HCT116 (cell line): ENCODE data around the gene UBASH3B. TPM values are rescaled to one million over a fixed set of nuclear protein-coding genes. Genes with fewer than 3 reads are reported as not detected.
A peak's percentile ranks its signal among the peaks of the same experiment; 100 is the strongest.

Experiments used
- ATAC-seq: fragments of 200-7000 bp; cut with Tn5 transposase; 2 replicates; pipeline ENCODE4 v1.9.1; 2020; ENCODE audit warnings: mild to moderate bottlenecking, moderate library complexity
- BruUV-seq: library from RNA; stranded (reverse); fragments of 400-500 nt; replicated peaks from 2 replicates; lab custom pipeline; 2021; lab: Mats Ljungman, UMichigan
- CTCF ChIA-PET: fragments of 300-600 bp; sonication (Branson Sonifier 250); formaldehyde crosslinking; loops from one replicate; lab custom pipeline; 2021; ENCODE audit warnings: antibody characterized with exemption; lab: Charles Lee
- POLR2A ChIA-PET: fragments of 300-600, 350-600 bp; sonication (Branson Sonifier 250); formaldehyde crosslinking; loops from one replicate; lab custom pipeline; 2021; ENCODE audit warnings: antibody characterized with exemption; lab: Charles Lee
- RAD21 ChIA-PET, 2 experiments: fragments of 300-600 bp; sonication (Branson Sonifier 250); formaldehyde crosslinking; loops; one replicate each; lab custom pipeline; 2023; ENCODE audit warnings: low total read pairs in 2 of 2; ENCODE audit not compliant: uncharacterized antibody in 2 of 2, unreplicated experiment in 2 of 2, low non-redundant PET in 1 of 2; lab: Charles Lee
- DNase-seq: peaks from one replicate; pipeline ENCODE4 v3.0.0-alpha.2; 2010; ENCODE audit warnings: low read depth, low spot score
- H2AFZ ChIP-seq: fragments of 200-600 bp; shearing (Covaris generic), sonication (generic); 2 replicates; pipeline ENCODE4 v1.6.1; 2017; ENCODE audit warnings: low read depth, mixed run types, mixed read lengths, antibody characterized with exemption, low read length; ENCODE audit not compliant: poor library complexity, severe bottlenecking
- H3K27ac ChIP-seq: 2 replicates; pipeline ENCODE4 v1.5.1; 2012; ENCODE audit warnings: low read depth, low read length
- H3K27me3 ChIP-seq: fragments of 200-600 bp; sonication (generic); 2 replicates; pipeline ENCODE4 v1.6.1; 2016; ENCODE audit warnings: mixed run types, low read length, mixed read lengths; ENCODE audit not compliant: insufficient read depth
- H3K36me3 ChIP-seq, 2 experiments: fragments of 200-500 bp in 1 of 2; fragments of 200-600 bp in 1 of 2; sonication (Bioruptor generic) in 1 of 2; sonication (generic) in 1 of 2; 2 replicates each; pipeline versions ENCODE4 v1.5.1 to v1.6.1; 2014 to 2016; ENCODE audit warnings: low read length in 2 of 2, inconsistent platforms in 1 of 2, mixed read lengths in 1 of 2, mixed run types in 1 of 2; ENCODE audit not compliant: insufficient read depth in 2 of 2, control insufficient read depth in 1 of 2
- H3K4me1 ChIP-seq, 2 experiments: fragments of 200-600 bp in 1 of 2; sonication (generic) in 1 of 2; 2 replicates each; pipeline versions ENCODE4 v1.5.1 to v1.6.1; 2012 to 2017; ENCODE audit warnings: low read length in 2 of 2, inconsistent platforms in 1 of 2, mild to moderate bottlenecking in 1 of 2, mixed read lengths in 1 of 2, mixed run types in 1 of 2, moderate library complexity in 1 of 2; ENCODE audit not compliant: insufficient read depth in 2 of 2, control insufficient read depth in 1 of 2
- H3K4me2 ChIP-seq: fragments of 200-600 bp; sonication (generic); 2 replicates; pipeline ENCODE4 v1.6.1; 2017; ENCODE audit warnings: mixed run types, low read length, mixed read lengths
- H3K4me3 ChIP-seq, 2 experiments: fragments of 200-600 bp in 1 of 2; sonication (generic) in 1 of 2; replicated peaks in 1 of 2; 2 replicates each; pipeline ENCODE4 v1.5.1; 2011 to 2016; ENCODE audit warnings: low read length in 2 of 2, control low read depth in 1 of 2, low read depth in 1 of 2, mild to moderate bottlenecking in 1 of 2, mixed read lengths in 1 of 2, mixed run types in 1 of 2
- H3K79me2 ChIP-seq: fragments of 200-600 bp; sonication (generic); 2 replicates; pipeline ENCODE4 v1.6.1; 2017; ENCODE audit warnings: mild to moderate bottlenecking, mixed run types, low read length, moderate library complexity, mixed read lengths; ENCODE audit not compliant: insufficient read depth
- H3K9ac ChIP-seq: fragments of 200-600 bp; sonication (generic); 2 replicates; pipeline ENCODE4 v1.6.1; 2016; ENCODE audit warnings: low read length, mixed read lengths
- H3K9me2 ChIP-seq: fragments of 200-600 bp; sonication (generic), shearing (Covaris generic); 2 replicates; pipeline ENCODE4 v1.6.1; 2017; ENCODE audit warnings: mixed run types, mild to moderate bottlenecking, moderate library complexity; ENCODE audit not compliant: insufficient read depth
- H3K9me3 ChIP-seq, 2 experiments: fragments of 200-500 bp in 1 of 2; fragments of 200-600 bp in 1 of 2; sonication (Bioruptor generic) in 1 of 2; sonication (generic) in 1 of 2; 2 replicates each; pipeline ENCODE4 v1.6.1; 2014 to 2017; ENCODE audit warnings: low read length in 2 of 2, mixed read lengths in 2 of 2, inconsistent platforms in 1 of 2, low read depth in 1 of 2, mild to moderate bottlenecking in 1 of 2, mixed run types in 1 of 2, moderate library complexity in 1 of 2; ENCODE audit not compliant: control insufficient read depth in 1 of 2, insufficient read depth in 1 of 2
- H4K20me1 ChIP-seq: fragments of 200-600 bp; sonication (generic), shearing (Covaris generic); 2 replicates; pipeline ENCODE4 v1.6.1; 2017; ENCODE audit warnings: mixed run types, mild to moderate bottlenecking, moderate library complexity; ENCODE audit not compliant: insufficient read depth
- ATF3 ChIP-seq: IDR thresholded peaks from 2 replicates; pipeline ENCODE4 v1.6.1; 2012
- EZH2 ChIP-seq: fragments of 200-600 bp; sonication (generic); IDR thresholded peaks from 2 replicates; pipeline ENCODE4 v1.6.1; 2017; ENCODE audit warnings: antibody characterized with exemption, mixed run types
- TCF7L2 ChIP-seq: IDR thresholded peaks from 2 replicates; pipeline ENCODE4 v1.7.0; 2011; ENCODE audit warnings: borderline replicate concordance, inconsistent platforms; ENCODE audit not compliant: insufficient read depth, insufficient read length; ENCODE audit errors: extremely low read depth
- YY1 ChIP-seq: IDR thresholded peaks from 2 replicates; pipeline ENCODE4 v1.6.1; 2011; ENCODE audit warnings: low read length, low read depth, moderate library complexity, mild to moderate bottlenecking; ENCODE audit not compliant: insufficient replicate concordance; ENCODE audit errors: extremely low read depth
- ZFX ChIP-seq: fragments of 450-650 bp; IDR thresholded peaks from 2 replicates; pipeline ENCODE4 v1.6.1; 2017
- ZNF274 ChIP-seq: fragments of 200-500 bp; sonication (Bioruptor generic); IDR thresholded peaks from 2 replicates; pipeline ENCODE4 v1.6.1; 2014; ENCODE audit warnings: mild to moderate bottlenecking, low read depth, low read length, inconsistent platforms
- intact Hi-C: fragments of 100-400 bp; cut with micrococcal nuclease; formaldehyde crosslinking; loops from 2 replicates; pipeline ENCODE4 v1.10.0; 2022
- total RNA-seq: library from RNA; stranded (reverse); gene quantifications from one replicate; pipeline ENCODE4 v1.2.1, GENCODE V29; 2021; ENCODE audit not compliant: unreplicated experiment
- TF ChIP-seq, protein P1 (sequence below): IDR thresholded peaks from 2 replicates; pipeline ENCODE4 v1.6.1; 2012

Gene UBASH3B
- total RNA-seq, 1 experiment from 2014 or later: 40.3 TPM

- POLR2A ChIA-PET: no interaction called here
- no peak overlapping the region for H3K27ac ChIP-seq
- H3K9me3 ChIP-seq: no peaks in the 10 kb centered on the region
- no peaks in the 10 kb centered on the region for H3K9me2 ChIP-seq
- no TSS peak for BruUV-seq
- ATAC-seq (no peak), DNase-seq (no peak)
- no peaks in the 10 kb centered on the region for H3K79me2 ChIP-seq
- no peak overlapping the region for H3K4me2 ChIP-seq
- TF ChIP-seq ZFX: no peak
- TF ChIP-seq YY1: no peak
- TF ChIP-seq, all 23 proteins: peak for 0
- Histone ChIP-seq H4K20me1 (no peaks in the 10 kb centered on the region), H3K36me3 (peaks cover 4 to 34% of the 10 kb centered on the region in 2 experiments; a peak in 2 of 4 replicates), H3K4me3 (no peak overlapping the region), H2AFZ (no peak overlapping the region), H3K4me1 (peaks cover 0 to 22% of the 10 kb centered on the region in 2 experiments; a peak in 1 of 4 replicates), H3K27me3 (no peaks in the 10 kb centered on the region), H3K9ac (no peak overlapping the region)
- intact Hi-C loops: loop anchor here (5.0 kb wide), 1 partner anchor 223 kb away; no protein-coding TSS in a partner anchor
- RAD21 ChIA-PET: no interaction called here
- CTCF ChIA-PET: no interaction called here
Observed at GRCh38 chr11:122799406-122800105, 144.0 kb downstream of the UBASH3B start.

GRCh38 chr11:122802876-122803275 lies 147.4 kb downstream of the UBASH3B start:
- no peaks in the 10 kb centered on the region for H3K9me3 ChIP-seq
- no peak overlapping the region for H2AFZ ChIP-seq
- 0 out of 2 replicates have a peak overlapping the region, but pooled peaks have one; percentile 7 for H3K9ac ChIP-seq
- H3K27me3 ChIP-seq: no peaks in the 10 kb centered on the region
- H3K27ac ChIP-seq: no peak overlapping the region
- H4K20me1 ChIP-seq: no peaks in the 10 kb centered on the region
- TF ChIP-seq ATF3: no peak
- no peak for TF ChIP-seq EZH2
- TF ChIP-seq ZNF274: no peak
- no peak for TF ChIP-seq TCF7L2
- TF ChIP-seq, protein P1, sequence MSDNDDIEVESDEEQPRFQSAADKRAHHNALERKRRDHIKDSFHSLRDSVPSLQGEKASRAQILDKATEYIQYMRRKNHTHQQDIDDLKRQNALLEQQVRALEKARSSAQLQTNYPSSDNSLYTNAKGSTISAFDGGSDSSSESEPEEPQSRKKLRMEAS: no peak
- TF ChIP-seq, all 23 proteins: peak for 0
- intact Hi-C loops: no loop called here
- no peak for ATAC-seq
- BruUV-seq: no TSS peak
- Histone ChIP-seq H3K4me2 (peak overlapping the region; percentile 26; the same call in 1 of the 2 replicates), H3K36me3 (peaks cover 4 to 15% of the 10 kb centered on the region in 2 experiments; a peak in 2 of 4 replicates), H3K4me3 (no peak overlapping the region), H3K4me1 (peaks cover 0 to 25% of the 10 kb centered on the region in 2 experiments; a peak in 1 of 4 replicates), H3K79me2 (no peaks in the 10 kb centered on the region), H3K9me2 (no peaks in the 10 kb centered on the region)
- ChIA-PET RAD21 (no interaction called here), CTCF (no interaction called here), POLR2A (no interaction called here)
- DNase-seq: no peak
